Measurements from ENCODE around the gene SAE1. TPM values are rescaled to one million over a fixed set of nuclear protein-coding genes. Genes with fewer than 3 reads are reported as not detected.

The SAE1 gene
- total RNA-seq, 1 donor from 2014 or later, result 57.6 TPM

DNA sequence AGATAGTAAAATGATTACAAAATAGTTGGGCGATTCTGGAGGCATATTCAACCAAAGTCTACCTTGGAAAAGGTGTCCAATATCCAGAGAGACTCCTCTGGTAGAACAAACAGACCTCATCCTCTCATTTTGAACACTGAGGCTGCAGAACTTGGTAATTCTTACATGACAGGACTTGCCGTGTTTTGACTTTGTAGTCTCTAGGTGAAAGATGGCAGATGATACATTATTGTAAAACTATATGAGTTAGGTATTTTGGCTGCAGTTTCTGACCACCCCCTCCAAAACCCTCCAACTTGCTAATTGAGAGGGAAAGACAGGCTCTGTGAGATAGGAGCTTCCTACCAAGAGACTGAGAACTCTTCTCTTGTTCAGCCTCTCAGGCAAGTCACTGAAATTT is 22.6 kb downstream of the SAE1 start:
- Histone ChIP-seq H3K36me3 (peaks cover 60% of the 10 kb centered on the region), H3K9me3 (no peaks in the 10 kb centered on the region), H3K27ac (peak overlapping the region; percentile 17), H3K4me3 (no peak overlapping the region), H3K27me3 (no peaks in the 10 kb centered on the region), H3K4me1 (peaks cover 44% of the 10 kb centered on the region)
- ATAC-seq (no peak), DNase-seq (no peak)
- intact Hi-C loops (cut with DNase I), result no loop called here
- TF ChIP-seq, protein P1, sequence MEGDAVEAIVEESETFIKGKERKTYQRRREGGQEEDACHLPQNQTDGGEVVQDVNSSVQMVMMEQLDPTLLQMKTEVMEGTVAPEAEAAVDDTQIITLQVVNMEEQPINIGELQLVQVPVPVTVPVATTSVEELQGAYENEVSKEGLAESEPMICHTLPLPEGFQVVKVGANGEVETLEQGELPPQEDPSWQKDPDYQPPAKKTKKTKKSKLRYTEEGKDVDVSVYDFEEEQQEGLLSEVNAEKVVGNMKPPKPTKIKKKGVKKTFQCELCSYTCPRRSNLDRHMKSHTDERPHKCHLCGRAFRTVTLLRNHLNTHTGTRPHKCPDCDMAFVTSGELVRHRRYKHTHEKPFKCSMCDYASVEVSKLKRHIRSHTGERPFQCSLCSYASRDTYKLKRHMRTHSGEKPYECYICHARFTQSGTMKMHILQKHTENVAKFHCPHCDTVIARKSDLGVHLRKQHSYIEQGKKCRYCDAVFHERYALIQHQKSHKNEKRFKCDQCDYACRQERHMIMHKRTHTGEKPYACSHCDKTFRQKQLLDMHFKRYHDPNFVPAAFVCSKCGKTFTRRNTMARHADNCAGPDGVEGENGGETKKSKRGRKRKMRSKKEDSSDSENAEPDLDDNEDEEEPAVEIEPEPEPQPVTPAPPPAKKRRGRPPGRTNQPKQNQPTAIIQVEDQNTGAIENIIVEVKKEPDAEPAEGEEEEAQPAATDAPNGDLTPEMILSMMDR (IDR thresholded peaks at IDR 0.05), result no peak

DNA sequence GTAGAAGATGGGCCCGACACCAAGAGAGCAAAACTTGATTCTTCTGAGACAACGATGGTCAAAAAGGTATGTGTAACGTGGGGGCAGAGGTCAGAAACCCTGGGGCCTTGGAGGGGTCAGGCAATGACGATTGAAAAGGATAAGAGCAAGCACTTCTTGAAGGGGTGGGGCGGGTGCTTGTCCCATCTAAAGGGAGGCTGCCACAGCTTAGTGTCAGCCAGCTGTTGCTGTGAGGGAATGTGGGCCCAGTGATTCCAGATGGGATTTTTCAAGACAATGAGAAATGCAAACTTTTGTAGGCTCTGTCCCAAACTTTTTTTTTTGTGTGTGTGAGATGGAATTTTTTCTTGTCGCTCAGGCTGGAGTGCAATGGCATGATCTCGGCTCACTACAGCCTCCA is 24.5 kb downstream of the SAE1 start:
- no peak for ATAC-seq
- H3K27ac ChIP-seq, result peak overlapping the region; percentile 4
- peaks cover 55% of the 10 kb centered on the region for H3K36me3 ChIP-seq
- H3K4me3 ChIP-seq, result no peak overlapping the region
- intact Hi-C loops (cut with DNase I), result no loop called here
- peaks cover 60% of the 10 kb centered on the region for H3K4me1 ChIP-seq
- no peaks in the 10 kb centered on the region for H3K9me3 ChIP-seq
- no peaks in the 10 kb centered on the region for H3K27me3 ChIP-seq
- DNase-seq, result no peak
- TF ChIP-seq, protein P1 (IDR thresholded peaks at IDR 0.05), result no peak

DNA sequence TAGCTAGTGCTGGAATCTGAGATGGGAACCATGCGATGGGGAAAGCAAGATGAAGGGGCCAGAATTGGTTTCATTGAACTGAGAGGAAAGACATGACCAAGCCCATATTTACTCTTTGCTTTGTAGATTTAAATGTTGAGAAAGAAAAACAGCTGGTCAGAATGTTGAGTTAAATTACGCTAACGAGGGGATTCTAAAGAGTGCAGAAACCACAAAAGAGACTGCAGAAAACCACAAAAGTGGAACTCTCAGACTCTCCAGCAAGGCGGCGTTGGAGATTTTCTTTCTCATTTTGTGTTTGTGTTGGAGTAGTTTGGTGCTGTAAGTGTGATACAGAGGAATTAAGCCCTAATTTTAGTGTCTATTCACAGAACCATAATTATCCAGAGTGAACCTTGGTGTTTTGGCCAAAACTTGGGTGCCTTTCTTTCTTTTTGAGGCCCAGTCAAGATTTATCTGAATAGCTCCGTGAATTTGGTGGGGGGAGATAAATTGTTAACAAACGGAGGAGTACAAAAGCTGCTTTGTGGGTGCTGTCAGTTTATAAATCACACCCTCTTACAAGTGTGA is 26.3 kb downstream of the SAE1 start:
- peaks cover 45% of the 10 kb centered on the region for H3K36me3 ChIP-seq
- TF ChIP-seq, protein P1 (IDR thresholded peaks at IDR 0.05), result no peak
- H3K4me3 ChIP-seq, result no peak overlapping the region
- H3K27ac ChIP-seq, result peak overlapping the region; percentile 75
- H3K4me1 ChIP-seq, result peaks cover 55% of the 10 kb centered on the region
- intact Hi-C loops (cut with DNase I), result no loop called here
- H3K27me3 ChIP-seq, result no peaks in the 10 kb centered on the region
- peak; percentile 47 for ATAC-seq
- no peaks in the 10 kb centered on the region for H3K9me3 ChIP-seq
- no peak for DNase-seq

DNA sequence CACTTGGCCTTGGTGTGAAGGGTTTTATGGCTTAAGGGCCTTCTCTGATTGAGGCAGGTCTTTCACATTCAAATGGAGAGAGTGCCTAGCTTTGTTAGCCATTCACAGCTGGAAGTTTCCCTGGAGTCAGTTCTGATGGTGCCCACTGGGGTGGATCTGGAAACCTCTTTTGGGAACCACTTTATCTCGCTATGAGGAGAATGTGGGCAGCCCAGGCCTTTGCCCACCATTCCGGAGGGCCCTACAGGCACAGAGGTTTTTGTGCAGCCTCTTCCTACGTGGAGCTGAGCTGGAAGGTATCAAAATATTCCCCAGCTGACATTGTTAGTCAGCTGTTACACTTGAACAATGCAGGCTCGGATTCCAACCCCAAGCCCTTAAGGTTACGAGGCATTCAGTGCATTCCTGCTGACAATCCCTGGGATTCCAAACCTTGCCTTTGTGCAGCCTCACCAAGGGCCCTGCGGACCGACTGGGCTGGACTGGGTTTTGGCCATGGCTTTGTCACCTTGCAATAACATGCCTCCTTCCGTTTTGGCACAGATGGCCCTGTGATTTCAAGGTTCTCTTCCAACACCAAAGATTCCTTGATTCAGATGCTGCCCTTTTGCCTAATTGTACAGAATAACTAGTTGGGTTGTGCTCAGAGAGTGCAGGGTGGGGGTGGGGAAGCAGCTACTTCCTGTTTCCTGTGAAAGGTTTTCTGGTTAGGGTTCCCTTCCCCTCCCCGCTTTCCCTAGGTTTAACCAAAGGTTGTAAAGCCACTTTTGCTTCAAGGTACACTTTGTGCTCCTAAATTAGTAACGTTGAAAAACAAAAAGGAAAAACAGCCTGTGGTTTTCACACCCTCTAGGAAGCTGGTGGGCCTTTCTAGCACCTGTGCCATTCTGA is 27.0 kb downstream of the SAE1 start:
- Histone ChIP-seq H3K27ac (peak overlapping the region; percentile 75), H3K9me3 (no peaks in the 10 kb centered on the region), H3K36me3 (peaks cover 40% of the 10 kb centered on the region), H3K4me3 (no peak overlapping the region), H3K4me1 (peaks cover 50% of the 10 kb centered on the region), H3K27me3 (no peaks in the 10 kb centered on the region)
- intact Hi-C loops (cut with DNase I), result no loop called here
- DNase-seq, result no peak
- TF ChIP-seq, protein P1 (IDR thresholded peaks at IDR 0.05), result no peak
- peak; percentile 77 for ATAC-seq

DNA sequence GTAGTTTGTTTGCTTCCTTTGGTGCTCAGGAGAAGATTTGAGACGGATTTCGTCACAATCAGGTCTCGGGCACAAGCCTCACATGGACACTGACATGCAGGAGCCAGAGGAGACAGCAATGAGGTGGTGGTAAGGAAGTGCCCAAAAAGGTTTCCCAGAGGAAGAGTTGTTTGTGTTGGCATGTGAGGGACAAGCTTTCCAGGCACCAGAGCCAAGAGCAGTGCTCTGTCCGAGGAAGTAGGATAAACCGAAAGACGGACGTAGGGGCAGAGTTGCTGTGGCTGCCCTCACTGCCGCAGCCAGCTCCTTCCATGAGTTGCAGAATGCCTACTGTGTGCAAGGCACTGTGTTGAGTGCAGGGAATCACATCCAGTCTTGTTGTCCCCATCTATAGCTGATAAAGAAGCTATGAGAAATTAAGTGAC is 27.7 kb downstream of the SAE1 start:
- no peak for DNase-seq

More for the DNA sequence above, 27.7 kb downstream of the SAE1 start:
- TF ChIP-seq, protein P1 (IDR thresholded peaks at IDR 0.05), result no peak
- H3K4me3 ChIP-seq, result no peak overlapping the region
- peaks cover 46% of the 10 kb centered on the region for H3K4me1 ChIP-seq
- intact Hi-C loops (cut with DNase I), result no loop called here
- ATAC-seq, result peak; percentile 39
- peaks cover 33% of the 10 kb centered on the region for H3K36me3 ChIP-seq
- H3K27me3 ChIP-seq, result no peaks in the 10 kb centered on the region
- peak overlapping the region; percentile 75 for H3K27ac ChIP-seq
- no peaks in the 10 kb centered on the region for H3K9me3 ChIP-seq
